Thyroid gland (tissue), 4 donors: ENCODE results near the gene ITGAV. TPM values are rescaled to one million over a fixed set of nuclear protein-coding genes. Genes with fewer than 3 reads are reported as not detected.

Source experiments
- DNase-seq, 2 donors: peaks; one replicate each; pipeline ENCODE4 v3.0.0-alpha.2; 2019
- H3K27ac ChIP-seq, 3 donors: fragments of 200-600 bp; sonication (generic); 1 replicate in 2 of 3; 2 replicates in 1 of 3; pipeline ENCODE4 v1.5.1; 2016 to 2019; ENCODE audit warnings: mild to moderate bottlenecking in 1 of 3, moderate library complexity in 1 of 3
- H3K27me3 ChIP-seq: fragments of 200-600 bp; sonication (generic); one replicate; pipeline ENCODE4 v1.5.1; 2019
- H3K36me3 ChIP-seq, 2 donors: fragments of 200-600 bp; sonication (generic); one replicate each; pipeline ENCODE4 v1.5.1; 2016 to 2019
- H3K4me1 ChIP-seq, 2 donors: fragments of 200-600 bp; sonication (generic); one replicate each; pipeline ENCODE4 v1.5.1; 2017 to 2019
- H3K4me3 ChIP-seq, 3 donors: fragments of 200-600 bp; sonication (generic); replicated peaks in 1 of 3; 1 replicate in 2 of 3; 2 replicates in 1 of 3; pipeline ENCODE4 v1.5.1; 2016; ENCODE audit warnings: mild to moderate bottlenecking in 1 of 3
- H3K9me3 ChIP-seq: fragments of 200-600 bp; sonication (generic); one replicate; pipeline ENCODE4 v1.5.1; 2017
- CTCF ChIP-seq, 6 experiments: fragments of 200-600 bp in 3 of 6; fragments of 450-650 bp in 3 of 6; sonication (generic) in 3 of 6; IDR thresholded peaks; one replicate each; pipeline ENCODE4 v1.5.1; 2016 to 2019; ENCODE audit warnings: antibody characterized with exemption in 6 of 6, mild to moderate bottlenecking in 2 of 6, inconsistent platforms in 1 of 6, moderate library complexity in 1 of 6
- POLR2A ChIP-seq, 2 donors: fragments of 450-650 bp; IDR thresholded peaks; one replicate each; pipeline ENCODE4 v1.6.1; 2017; ENCODE audit warnings: antibody characterized with exemption in 2 of 2, mild to moderate bottlenecking in 2 of 2, moderate library complexity in 1 of 2
- whole genome bisulfite sequencing, 2 donors: methylation state at CpG; one replicate each; pipeline ENCODE4 v1.1.5; 2017; 5-methylcytosine and 5-hydroxymethylcytosine counted together
- intact Hi-C: fragments of 100-400 bp; cut with DNase I; formaldehyde crosslinking; loops from one replicate; pipeline ENCODE4 v1.15.1; 2023
- total RNA-seq, 4 donors: library from RNA; depleted of rRNA; stranded (reverse); fragments of >200 nt; gene quantifications; one replicate each; pipeline ENCODE4 v1.2.3, GENCODE V29; 2016

Gene ITGAV
- total RNA-seq, 4 donors from 2014 or later: 136 to 186 (median 143) TPM

GRCh38 chr2:186691231-186691630 is 101.4 kb downstream of the ITGAV start:
- no peaks in the 10 kb centered on the region for H3K36me3 ChIP-seq
- H3K27me3 ChIP-seq: no peaks in the 10 kb centered on the region
- intact Hi-C loops: no loop called here
- H3K4me3 ChIP-seq: no peak overlapping the region
- TF ChIP-seq CTCF (IDR thresholded peaks at IDR 0.05) (no peak), POLR2A (IDR thresholded peaks at IDR 0.05) (no peak)
- no peaks in the 10 kb centered on the region for H3K9me3 ChIP-seq
- no peak overlapping the region for H3K27ac ChIP-seq
- H3K4me1 ChIP-seq: peaks cover 0 to 7% of the 10 kb centered on the region in 2 donors
- no peak for DNase-seq

- WGBS, 2 donors: 98 to 99% methylated on average over 5 of the region's 5 CpGs
- TF ChIP-seq POLR2A (IDR thresholded peaks at IDR 0.05): no peak
- TF ChIP-seq CTCF (IDR thresholded peaks at IDR 0.05): no peak
- H3K4me1 ChIP-seq: peaks cover 0 to 7% of the 10 kb centered on the region in 2 donors
Measured at GRCh38 chr2:186691900-186692299, 102.0 kb downstream of the ITGAV start.

GRCh38 chr2:186693446-186693832 is 103.6 kb downstream of the ITGAV start:
- Histone ChIP-seq H3K27me3 (no peaks in the 10 kb centered on the region), H3K36me3 (no peaks in the 10 kb centered on the region), H3K4me1 (peaks cover 0 to 7% of the 10 kb centered on the region in 2 donors), H3K27ac (peak overlapping the region in 1 of 3 donors; percentile 74), H3K4me3 (peak overlapping the region; percentile 43 to 73 (median 53)), H3K9me3 (no peaks in the 10 kb centered on the region)
- intact Hi-C loops: no loop called here
- WGBS, 2 donors: 37 to 38% methylated on average over 7 of the region's 7 CpGs
- TF ChIP-seq CTCF (IDR thresholded peaks at IDR 0.05) (no peak), POLR2A (IDR thresholded peaks at IDR 0.05) (no peak)
- no peak for DNase-seq

More at GRCh38 chr2:186691900-186692299, 102.0 kb downstream of the ITGAV start:
- Histone ChIP-seq H3K27me3 (no peaks in the 10 kb centered on the region), H3K36me3 (no peaks in the 10 kb centered on the region), H3K9me3 (no peaks in the 10 kb centered on the region), H3K4me3 (no peak overlapping the region), H3K27ac (no peak overlapping the region)
- DNase-seq: no peak
- intact Hi-C loops: no loop called here

GRCh38 chr2:186695081-186695756 is 105.4 kb downstream of the ITGAV start:
- H3K9me3 ChIP-seq: no peaks in the 10 kb centered on the region
- H3K4me3 ChIP-seq: no peak overlapping the region
- H3K27ac ChIP-seq: no peak overlapping the region
- H3K36me3 ChIP-seq: no peaks in the 10 kb centered on the region
- no peak for DNase-seq
- TF ChIP-seq CTCF (IDR thresholded peaks at IDR 0.05) (no peak), POLR2A (IDR thresholded peaks at IDR 0.05) (no peak)
- intact Hi-C loops: no loop called here
- no peaks in the 10 kb centered on the region for H3K27me3 ChIP-seq
- peaks cover 0 to 7% of the 10 kb centered on the region in 2 donors for H3K4me1 ChIP-seq
- 55 to 74% methylated on average over 9 of the region's 9 CpGs for WGBS, 2 donors

- DNase-seq: no peak
- peaks cover 0 to 7% of the 10 kb centered on the region in 2 donors for H3K4me1 ChIP-seq
- TF ChIP-seq CTCF (IDR thresholded peaks at IDR 0.05) (no peak), POLR2A (IDR thresholded peaks at IDR 0.05) (no peak)
- 94% methylated on average over 4 of the region's 4 CpGs for WGBS, 2 donors
- intact Hi-C loops: no loop called here
- no peak overlapping the region for H3K27ac ChIP-seq
- H3K9me3 ChIP-seq: no peaks in the 10 kb centered on the region
- H3K36me3 ChIP-seq: no peaks in the 10 kb centered on the region
- no peaks in the 10 kb centered on the region for H3K27me3 ChIP-seq
- no peak overlapping the region for H3K4me3 ChIP-seq
Measured at GRCh38 chr2:186696290-186696689, 106.4 kb downstream of the ITGAV start.
